ENCODE results near the gene PAX8. TPM values are rescaled to one million over a fixed set of nuclear protein-coding genes. Genes with fewer than 3 reads are reported as not detected.

Gene PAX8
- total and polyA plus RNA-seq, 2 of the 13 experiments (the other 11 are each of a cell fraction or from before 2014, with no cell fraction given), result 1.5 to 8.8 TPM

GRCh38 chr2:113167115-113167932 lies 111.4 kb downstream of the PAX8 start (continued):
- TF ChIP-seq ARID2 (CRISPR knock-in tag; IDR thresholded peaks at IDR 0.05; ENCODE audit: borderline replicate concordance), result no peak; the same call in none of the 2 replicates
- peak; percentile 98 for TF ChIP-seq TBX2 (CRISPR knock-in tag; IDR thresholded peaks at IDR 0.05; ENCODE audit: borderline replicate concordance)
- peak; percentile 72 for TF ChIP-seq TAF1 (CRISPR knock-in tag; IDR thresholded peaks at IDR 0.05)
- no peak for TF ChIP-seq NCOA5 (CRISPR knock-in tag; IDR thresholded peaks at IDR 0.05)
- TF ChIP-seq LBX2 (CRISPR knock-in tag; IDR thresholded peaks at IDR 0.05; ENCODE audit: borderline replicate concordance), result peak; percentile 62; the same call in 1 of the 2 replicates
- peak; percentile 91 for TF ChIP-seq ZNF160 (CRISPR knock-in tag; IDR thresholded peaks at IDR 0.05)
- peak; percentile 97 for TF ChIP-seq FOXK1 (CRISPR knock-in tag; IDR thresholded peaks at IDR 0.05; ENCODE audit: borderline replicate concordance, low read depth)
- peak; percentile 92; the same call in 1 of the 2 replicates for TF ChIP-seq SAFB2 (CRISPR knock-in tag; IDR thresholded peaks at IDR 0.05; ENCODE audit: borderline replicate concordance, low read depth)
- TF ChIP-seq GTF3A (CRISPR knock-in tag; conservative IDR thresholded peaks at IDR 0.05), result no peak
- TF ChIP-seq STAT6 (CRISPR knock-in tag; IDR thresholded peaks at IDR 0.05; ENCODE audit: borderline replicate concordance), result peak; percentile 99; the same call in 1 of the 2 replicates
- no peak for TF ChIP-seq MAFG (CRISPR knock-in tag; IDR thresholded peaks at IDR 0.05)
- no peak for TF ChIP-seq AGO1 (IDR thresholded peaks at IDR 0.05; ENCODE audit: low read depth, low read length, poor library complexity, severe bottlenecking)
- no peak for TF ChIP-seq ZNF737 (CRISPR knock-in tag; IDR thresholded peaks at IDR 0.05; ENCODE audit: borderline replicate concordance)
- TF ChIP-seq MIXL1 (CRISPR knock-in tag; IDR thresholded peaks at IDR 0.05), result peak; percentile 91; the same call in 1 of the 2 replicates
- TF ChIP-seq ATF2 (CRISPR knock-in tag; IDR thresholded peaks at IDR 0.05), result peak; percentile 96
- TF ChIP-seq NFRKB (IDR thresholded peaks at IDR 0.05), result no peak
- no peak for TF ChIP-seq SOX6 (IDR thresholded peaks at IDR 0.05)
- peak; percentile 96 for TF ChIP-seq SOX6 (CRISPR knock-in tag; IDR thresholded peaks at IDR 0.05)
- TF ChIP-seq RBAK (CRISPR knock-in tag; IDR thresholded peaks at IDR 0.05), result no peak; the same call in 1 of the 2 replicates
- TF ChIP-seq TMF1 (CRISPR knock-in tag; IDR thresholded peaks at IDR 0.05; ENCODE audit: low read depth), result peak; percentile 75; the same call in 1 of the 2 replicates
- TF ChIP-seq TEAD2 (CRISPR knock-in tag; IDR thresholded peaks at IDR 0.05), result no peak
- 0 out of 2 replicates have a peak, but pooled peaks have one; percentile 58 for TF ChIP-seq MYNN (CRISPR knock-in tag; IDR thresholded peaks at IDR 0.05; ENCODE audit: low read depth)
- TF ChIP-seq NFKB2 (CRISPR knock-in tag; IDR thresholded peaks at IDR 0.05; ENCODE audit: borderline replicate concordance), result peak; percentile 99; the same call in 1 of the 2 replicates
- peak; percentile 57; the same call in 1 of the 2 replicates for TF ChIP-seq GATA4 (IDR thresholded peaks at IDR 0.05; ENCODE audit: borderline replicate concordance, low read depth)
- TF ChIP-seq ZNF598 (CRISPR knock-in tag; IDR thresholded peaks at IDR 0.05; ENCODE audit: borderline replicate concordance), result peak; percentile 89; the same call in 1 of the 2 replicates
- TF ChIP-seq HNF4G (IDR thresholded peaks at IDR 0.05; ENCODE audit: borderline replicate concordance, low read depth, low read length), result peak; percentile 86
- peak; percentile 98 for TF ChIP-seq HNF4G (CRISPR knock-in tag; IDR thresholded peaks at IDR 0.05; ENCODE audit: borderline replicate concordance, low read depth)
